Esophagus squamous epithelium (tissue), 5 donors: ENCODE measurements around the gene MNX1. TPM values are rescaled to one million over a fixed set of nuclear protein-coding genes. Genes with fewer than 3 reads are reported as not detected.

Experiments used
- DNase-seq: peaks from one replicate; lab custom pipeline; 2025; lab: John Stamatoyannopoulos, UW
- H3K27ac ChIP-seq, 4 donors: fragments of 200-600 bp; sonication (generic); one replicate each; pipeline ENCODE4 v1.5.1; 2016 to 2019; ENCODE audit warnings: mild to moderate bottlenecking in 1 of 4
- H3K27me3 ChIP-seq, 4 donors: fragments of 200-600 bp; sonication (generic); 1 replicate in 3 of 4; 2 replicates in 1 of 4; pipeline versions ENCODE4 v1.5.1 to v1.6.0; 2017 to 2021; ENCODE audit warnings: antibody characterized with exemption in 1 of 4
- H3K36me3 ChIP-seq, 3 donors: fragments of 200-600 bp; sonication (generic); one replicate each; pipeline ENCODE4 v1.5.1; 2016 to 2019
- H3K4me1 ChIP-seq, 3 donors: fragments of 200-600 bp; sonication (generic); one replicate each; pipeline ENCODE4 v1.5.1; 2017 to 2019
- H3K4me3 ChIP-seq, 4 donors: fragments of 200-600 bp; sonication (generic); 1 replicate in 3 of 4; 2 replicates in 1 of 4; pipeline ENCODE4 v1.5.1; 2016 to 2019; ENCODE audit warnings: mild to moderate bottlenecking in 2 of 4, moderate library complexity in 1 of 4
- H3K9me3 ChIP-seq, 3 donors: fragments of 200-600 bp; sonication (generic); one replicate each; pipeline ENCODE4 v1.5.1; 2016 to 2019
- CTCF ChIP-seq, 6 experiments: fragments of 450-650 bp in 4 of 6; fragments of 200-600 bp in 2 of 6; sonication (generic) in 2 of 6; IDR thresholded peaks; one replicate each; pipeline ENCODE4 v1.5.1; 2016 to 2019; ENCODE audit warnings: antibody characterized with exemption in 6 of 6, mild to moderate bottlenecking in 4 of 6, moderate library complexity in 4 of 6
- POLR2A ChIP-seq, 4 donors: fragments of 450-650 bp; IDR thresholded peaks; one replicate each; pipeline ENCODE4 v1.6.1; 2017; ENCODE audit warnings: antibody characterized with exemption in 4 of 4, mild to moderate bottlenecking in 4 of 4, moderate library complexity in 3 of 4
- WGBS, 2 donors: methylation state at CpG; one replicate each; pipeline ENCODE4 v1.1.5; 2018; 5-methylcytosine and 5-hydroxymethylcytosine counted together
- intact Hi-C: fragments of 100-400 bp; cut with DNase I; formaldehyde crosslinking; loops from one replicate; pipeline ENCODE4 v1.15.0; 2022
- total RNA-seq, 4 donors: library from RNA; depleted of rRNA; stranded (reverse); fragments of >200 nt; gene quantifications; one replicate each; pipeline ENCODE4 v1.1.0, GENCODE V29; 2016
- donor health status: DM: yes; HTN: yes; CAD: no.

Gene MNX1
- total RNA-seq, 4 donors from 2014 or later = 0.47 to 1.1 TPM; not detected in 2

DNA sequence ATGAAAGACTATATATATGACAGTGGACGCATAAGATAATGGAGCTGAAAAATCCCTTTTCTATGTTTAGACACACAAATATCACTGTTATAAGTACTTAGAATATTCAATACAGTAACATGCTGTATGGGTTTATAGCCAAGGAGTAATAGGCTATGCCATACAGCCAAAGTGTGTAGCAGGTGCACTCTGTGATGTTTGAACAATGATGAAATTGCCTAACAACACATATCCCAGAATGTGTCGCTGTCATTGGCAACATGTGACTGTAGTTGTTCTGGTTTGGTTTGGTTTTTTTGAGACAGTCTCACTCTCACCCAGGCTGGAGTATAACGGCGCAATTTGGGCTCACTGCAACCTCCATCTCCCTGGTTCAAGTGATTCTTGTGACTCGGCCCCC lies 34.8 kb downstream of the MNX1 start:
- Histone ChIP-seq H3K9me3 (peaks cover 0 to 13% (median 0%) of the 10 kb centered on the region in 3 donors), H3K36me3 (peaks cover 0 to 68% (median 5%) of the 10 kb centered on the region in 3 donors), H3K4me1 (no peaks in the 10 kb centered on the region), H3K4me3 (no peak overlapping the region), H3K27ac (no peak overlapping the region), H3K27me3 (no peaks in the 10 kb centered on the region)
- WGBS, 2 donors = 91 to 97% methylated on average over 5 of the region's 5 CpGs
- intact Hi-C loops = no loop called here
- TF ChIP-seq POLR2A (IDR thresholded peaks at IDR 0.05) = no peak
- TF ChIP-seq CTCF (IDR thresholded peaks at IDR 0.05) = no peak
- DNase-seq = no peak

- WGBS, 2 donors = 16 to 60% methylated on average over 3 of the region's 3 CpGs
- TF ChIP-seq CTCF (IDR thresholded peaks at IDR 0.05) (peak in 4 of 6 experiments; percentile 11 to 41 (median 30)), POLR2A (IDR thresholded peaks at IDR 0.05) (no peak)
- intact Hi-C loops = no loop called here
- Histone ChIP-seq H3K36me3 (peaks cover 3 to 94% (median 25%) of the 10 kb centered on the region in 3 donors), H3K9me3 (no peaks in the 10 kb centered on the region), H3K27ac (no peak overlapping the region), H3K4me3 (no peak overlapping the region), H3K4me1 (peaks cover 0 to 11% (median 0%) of the 10 kb centered on the region in 3 donors), H3K27me3 (no peaks in the 10 kb centered on the region)
- no peak for DNase-seq
Observed at GRCh38 chr7:156969972-156970420, 40.5 kb downstream of the MNX1 start.

- intact Hi-C loops = no loop called here
- WGBS, 2 donors = 91 to 96% methylated on average over 21 to 25 of the region's 27 CpGs
- TF ChIP-seq POLR2A (IDR thresholded peaks at IDR 0.05) (no peak), CTCF (IDR thresholded peaks at IDR 0.05) (no peak)
Observed at GRCh38 chr7:156968183-156968582, 42.3 kb downstream of the MNX1 start.

DNA sequence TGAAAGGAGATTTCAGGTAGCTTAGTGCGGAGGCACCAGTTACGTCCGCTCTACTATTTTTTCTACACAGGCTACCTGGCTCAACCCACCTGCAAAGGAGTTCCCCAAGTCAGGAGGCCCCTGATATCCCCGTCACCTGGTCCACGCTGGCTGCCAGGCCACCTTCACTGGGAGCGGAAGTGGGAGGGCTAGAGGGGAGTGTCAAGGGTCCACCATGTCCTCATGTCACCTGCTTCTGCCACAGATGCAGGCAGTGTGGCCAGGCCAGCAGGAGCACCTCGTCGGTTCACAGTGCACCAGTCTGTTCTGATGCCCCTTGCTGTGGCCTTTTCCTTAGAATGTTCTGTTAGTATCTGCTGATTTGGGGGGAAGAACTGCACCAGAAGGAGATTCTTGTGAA lies 44.1 kb downstream of the MNX1 start:
- TF ChIP-seq POLR2A (IDR thresholded peaks at IDR 0.05) (no peak), CTCF (IDR thresholded peaks at IDR 0.05) (no peak)
- Histone ChIP-seq H3K27ac (no peak overlapping the region), H3K36me3 (peaks cover 16 to 98% (median 48%) of the 10 kb centered on the region in 3 donors), H3K27me3 (no peaks in the 10 kb centered on the region), H3K9me3 (no peaks in the 10 kb centered on the region), H3K4me3 (no peak overlapping the region), H3K4me1 (peaks cover 0 to 11% (median 0%) of the 10 kb centered on the region in 3 donors)
- intact Hi-C loops = no loop called here
- no peak for DNase-seq
- WGBS, 2 donors = 87 to 96% methylated on average over 6 of the region's 8 CpGs

More at GRCh38 chr7:156968183-156968582, 42.3 kb downstream of the MNX1 start:
- H3K36me3 ChIP-seq = peaks cover 6 to 98% (median 33%) of the 10 kb centered on the region in 3 donors
- H3K27ac ChIP-seq = no peak overlapping the region
- no peak overlapping the region for H3K4me3 ChIP-seq
- DNase-seq = no peak
- peaks cover 0 to 11% (median 0%) of the 10 kb centered on the region in 3 donors for H3K4me1 ChIP-seq
- H3K9me3 ChIP-seq = no peaks in the 10 kb centered on the region
- no peaks in the 10 kb centered on the region for H3K27me3 ChIP-seq

DNA sequence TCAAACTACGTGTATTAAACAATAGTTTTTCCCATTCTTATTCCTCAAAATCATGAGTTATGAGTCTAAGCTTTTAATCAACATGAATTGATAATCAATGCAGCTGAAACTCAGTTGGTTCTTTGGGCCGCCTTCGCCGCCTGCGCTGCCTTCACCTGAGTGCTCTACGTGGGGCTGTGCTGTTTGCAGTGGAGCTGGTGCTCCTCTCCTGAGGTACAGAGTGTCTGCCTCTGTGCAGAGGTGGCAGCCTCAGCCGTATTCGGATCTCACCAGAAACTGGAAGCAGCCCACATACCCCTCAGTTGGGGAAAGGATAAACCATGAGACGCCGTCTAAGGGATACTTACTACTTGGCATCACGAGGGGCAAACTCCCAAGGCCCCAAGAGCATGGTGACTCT lies 45.5 kb downstream of the MNX1 start:
- Histone ChIP-seq H3K27ac (no peak overlapping the region), H3K36me3 (peaks cover 28 to 100% (median 48%) of the 10 kb centered on the region in 3 donors), H3K9me3 (no peaks in the 10 kb centered on the region), H3K4me1 (peaks cover 0 to 6% (median 0%) of the 10 kb centered on the region in 3 donors), H3K4me3 (no peak overlapping the region), H3K27me3 (no peaks in the 10 kb centered on the region)
- DNase-seq = no peak
- intact Hi-C loops = no loop called here
- 94 to 95% methylated on average over 6 to 11 of the region's 11 CpGs for WGBS, 2 donors
- TF ChIP-seq POLR2A (IDR thresholded peaks at IDR 0.05) (no peak), CTCF (IDR thresholded peaks at IDR 0.05) (no peak)
